Activated naive CD8-positive, alpha-beta T cell treated with anti-CD3 and anti-CD28 coated beads, Interleukin-2, amount 10 ng/mL, durations not matched to agents 7 days and 5 days (primary cell): ENCODE data around the gene ETV2. TPM values are rescaled to one million over a fixed set of nuclear protein-coding genes. Genes with fewer than 3 reads are reported as not detected.
"Not testable (repeated sequence)": the region's sequence is repeated elsewhere in the genome, so short reads cannot be mapped to it uniquely, and the experiment has no call there.

ENCODE experiments used
- ATAC-seq: fragments of 150-1000 bp; cut with Tn5 transposase; one replicate; pipeline ENCODE4 v1.10.0; 2021; ENCODE audit warnings: low read depth, moderate library complexity
- POLR2A ChIA-PET: fragments of 350-600 bp; sonication (Branson Sonifier 250); formaldehyde crosslinking; loops from one replicate; lab custom pipeline; 2021; ENCODE audit warnings: antibody characterized with exemption; lab: Charles Lee
- DNase-seq: peaks from one replicate; pipeline ENCODE4 v3.0.0; 2021
- H3K27ac Mint-ChIP-seq: one replicate; pipeline ENCODE4 v1.8.0; 2022; ENCODE audit warnings: mild to moderate bottlenecking, mixed read lengths
- H3K27me3 Mint-ChIP-seq: one replicate; pipeline ENCODE4 v1.8.0; 2022; ENCODE audit warnings: mild to moderate bottlenecking, moderate library complexity, mixed read lengths
- H3K36me3 Mint-ChIP-seq: one replicate; pipeline ENCODE4 v1.8.0; 2021; ENCODE audit warnings: mild to moderate bottlenecking, mixed read lengths
- H3K4me1 Mint-ChIP-seq: one replicate; pipeline ENCODE4 v1.8.0; 2021; ENCODE audit warnings: mixed read lengths
- H3K4me3 Mint-ChIP-seq: one replicate; pipeline ENCODE4 v1.8.0; 2022; ENCODE audit warnings: mild to moderate bottlenecking, moderate library complexity, mixed read lengths
- H3K9me3 Mint-ChIP-seq: one replicate; pipeline ENCODE4 v1.8.0; 2021; ENCODE audit warnings: mixed read lengths
- total RNA-seq, 2 experiments: library from RNA; stranded (reverse); gene quantifications; one replicate each; pipeline ENCODE4 v1.2.3, GENCODE V29; 2021

ETV2 gene
- 1 to 10 TPM; 1.6 to 1.9 TPM for total RNA-seq

GRCh38 chr19:35641515-35642151 is at the start of gene ETV2:
Gene ETV2 (plus strand): TSS chr19:35641745. CDS start chr19:35642461, 716 bp downstream.
- DNase-seq = peak; percentile 76
- POLR2A ChIA-PET = interaction anchor here (0.6 to 3.6 kb wide), 4 partner anchors 12 to 71 kb away, joined by 3 to 14 read pairs (median 4); no protein-coding TSS in a partner anchor
- ATAC-seq = no peak
- Mint-ChIP-seq H3K27ac (peak within 1 kb of the TSS; percentile 80), H3K36me3 (peaks cover 8% of the 10 kb centered on the region), H3K4me3 (peak within 1 kb of the TSS; percentile 82), H3K27me3 (no peaks in the 10 kb centered on the region), H3K9me3 (no peaks in the 10 kb centered on the region), H3K4me1 (peaks cover 34% of the 10 kb centered on the region)

DNA sequence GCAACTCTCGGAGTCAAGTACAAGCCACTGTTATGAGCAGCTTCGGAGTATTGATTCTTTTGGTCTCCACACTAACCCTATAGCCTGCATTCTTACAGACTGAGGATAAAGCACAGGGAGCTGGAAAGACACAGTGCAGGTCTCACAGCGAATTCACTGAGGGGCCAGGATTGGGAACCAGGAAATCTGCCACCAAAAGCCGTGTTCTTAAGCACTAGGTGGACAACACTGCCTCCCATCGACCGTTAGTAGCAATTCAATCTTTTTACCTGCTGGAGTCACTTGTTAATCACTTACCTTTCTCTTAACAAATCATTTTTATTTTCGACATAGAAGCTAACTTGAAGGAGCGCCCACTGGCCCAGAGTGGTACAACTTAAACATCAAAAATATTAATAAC is 49.3 kb upstream of the ETV2 start:
- DNase-seq (no peak), ATAC-seq (no peak)
- no peak overlapping the region for H3K27ac Mint-ChIP-seq
- no peaks in the 10 kb centered on the region for H3K36me3 Mint-ChIP-seq
- POLR2A ChIA-PET = no interaction called here
- H3K9me3 Mint-ChIP-seq = no peaks in the 10 kb centered on the region
- peaks cover 10% of the 10 kb centered on the region for H3K27me3 Mint-ChIP-seq
- peaks cover 9% of the 10 kb centered on the region for H3K4me1 Mint-ChIP-seq
- no peak overlapping the region for H3K4me3 Mint-ChIP-seq

- H3K27me3 Mint-ChIP-seq = peaks cover 13% of the 10 kb centered on the region
- POLR2A ChIA-PET = interaction anchor here (0.6 kb wide), 1 partner anchor 40 kb away, joined by 6 read pairs; no protein-coding TSS in a partner anchor
- not testable (repeated sequence) for DNase-seq, H3K27ac Mint-ChIP-seq, H3K9me3 Mint-ChIP-seq, H3K4me3 Mint-ChIP-seq, H3K4me1 Mint-ChIP-seq, ATAC-seq, H3K36me3 Mint-ChIP-seq
Observed at GRCh38 chr19:35595026-35595425, 46.5 kb upstream of the ETV2 start.

- Mint-ChIP-seq H3K27ac (no peak overlapping the region), H3K4me1 (peaks cover 9% of the 10 kb centered on the region), H3K36me3 (no peaks in the 10 kb centered on the region), H3K9me3 (no peaks in the 10 kb centered on the region), H3K27me3 (peaks cover 16% of the 10 kb centered on the region), H3K4me3 (no peak overlapping the region)
- ATAC-seq (no peak), DNase-seq (no peak)
- POLR2A ChIA-PET = no interaction called here
Observed at GRCh38 chr19:35595928-35596327, 45.6 kb upstream of the ETV2 start.

DNA sequence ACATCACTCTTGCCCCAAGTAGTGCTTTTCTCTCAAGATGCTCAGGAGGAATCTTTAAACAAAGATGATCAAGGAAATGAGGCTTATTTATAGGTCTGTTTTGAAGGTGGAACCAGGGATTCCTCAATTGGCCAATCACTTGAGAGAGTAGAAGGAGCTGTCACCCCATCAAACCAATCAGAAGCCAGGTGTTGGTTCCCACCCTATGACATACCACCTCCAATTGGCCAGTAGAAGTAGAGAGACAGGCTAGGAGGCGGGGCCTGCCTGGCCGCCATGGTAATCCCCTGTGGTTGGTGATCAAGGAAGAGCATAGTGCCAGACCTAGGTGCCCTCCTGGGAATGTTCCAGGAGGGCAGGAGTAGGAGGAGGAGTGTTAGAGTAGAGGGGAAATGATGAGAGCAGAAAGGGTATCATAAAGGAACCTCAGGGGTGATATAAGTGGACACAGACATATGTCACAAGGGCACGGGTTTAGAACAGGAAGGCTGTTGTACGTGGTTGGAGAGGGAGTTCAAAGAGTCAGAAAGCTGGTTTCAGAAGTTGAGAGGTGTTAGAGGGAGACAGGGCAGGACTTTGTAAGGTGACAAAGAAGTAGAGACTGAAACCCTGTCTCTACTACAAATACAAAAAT is 45.1 kb upstream of the ETV2 start:
- no peaks in the 10 kb centered on the region for H3K36me3 Mint-ChIP-seq
- H3K27me3 Mint-ChIP-seq = peaks cover 17% of the 10 kb centered on the region
- peak; percentile 78 for ATAC-seq
- no peak for DNase-seq
- peaks cover 9% of the 10 kb centered on the region for H3K4me1 Mint-ChIP-seq
- H3K9me3 Mint-ChIP-seq = no peaks in the 10 kb centered on the region
- POLR2A ChIA-PET = interaction anchor here (0.7 to 1.4 kb wide), 4 partner anchors 17 to 63 kb away, joined by 3 to 5 read pairs (median 5); partner anchors contain the start of gene HAUS5
- peak overlapping the region; percentile 21 for H3K27ac Mint-ChIP-seq
- peak overlapping the region; percentile 50 for H3K4me3 Mint-ChIP-seq

GRCh38 chr19:35601971-35602370 is 39.6 kb upstream of the ETV2 start:
- ATAC-seq = no peak
- no peak overlapping the region for H3K27ac Mint-ChIP-seq

DNA sequence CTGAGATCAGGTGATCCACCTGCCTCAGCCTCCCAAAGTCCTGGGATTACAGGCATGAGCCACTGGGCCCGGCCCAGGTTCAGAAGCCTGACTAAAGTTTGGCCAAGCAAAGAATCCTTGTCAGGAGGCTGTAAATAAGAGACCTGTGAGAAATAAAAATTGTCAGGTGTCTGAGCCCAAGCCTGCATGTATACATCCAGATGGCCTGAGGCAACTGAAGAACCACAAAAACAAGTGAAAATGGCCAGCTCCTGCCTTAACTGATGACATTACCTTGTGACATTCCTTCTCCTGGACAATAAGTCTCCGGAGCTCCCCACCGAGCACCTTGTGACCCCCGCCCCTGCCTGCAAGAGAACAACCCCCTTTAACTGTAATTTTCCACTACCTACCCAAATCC is 37.1 kb upstream of the ETV2 start:
- H3K4me1 Mint-ChIP-seq, H3K4me3 Mint-ChIP-seq, H3K27ac Mint-ChIP-seq, ATAC-seq, POLR2A ChIA-PET, DNase-seq, H3K36me3 Mint-ChIP-seq: not testable (repeated sequence)
- peaks cover 10% of the 10 kb centered on the region for H3K9me3 Mint-ChIP-seq
- H3K27me3 Mint-ChIP-seq = peaks cover 10% of the 10 kb centered on the region

More at GRCh38 chr19:35601971-35602370, 39.6 kb upstream of the ETV2 start:
- peaks cover 16% of the 10 kb centered on the region for H3K27me3 Mint-ChIP-seq
- no peak overlapping the region for H3K4me3 Mint-ChIP-seq
- POLR2A ChIA-PET = interaction anchor here (1.1 kb wide), 1 partner anchor 42 kb away, joined by 4 read pairs; no protein-coding TSS in a partner anchor
- H3K4me1 Mint-ChIP-seq = no peaks in the 10 kb centered on the region
- no peak for DNase-seq
- H3K9me3 Mint-ChIP-seq = no peaks in the 10 kb centered on the region
- no peaks in the 10 kb centered on the region for H3K36me3 Mint-ChIP-seq

DNA sequence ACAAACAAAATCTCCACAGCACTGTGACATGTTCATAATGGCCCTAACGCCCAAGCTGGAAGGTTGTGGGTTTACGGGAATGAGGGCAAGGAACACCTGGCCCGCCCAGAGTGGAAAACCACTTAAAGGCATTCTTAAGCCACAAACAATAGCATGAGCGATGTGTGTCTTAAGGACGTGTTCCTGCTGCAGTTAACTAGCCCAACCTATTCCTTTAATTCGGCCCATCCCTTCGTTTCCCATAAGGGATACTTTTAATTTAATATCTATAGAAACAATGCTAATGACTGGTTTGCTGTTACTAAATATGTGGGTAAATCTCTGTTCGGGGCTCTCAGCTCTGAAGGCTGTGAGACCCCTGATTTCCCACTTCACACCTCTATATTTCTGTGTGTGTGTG is 34.4 kb upstream of the ETV2 start:
- H3K27ac Mint-ChIP-seq, ATAC-seq, H3K27me3 Mint-ChIP-seq, POLR2A ChIA-PET, H3K4me3 Mint-ChIP-seq, DNase-seq, H3K36me3 Mint-ChIP-seq: not testable (repeated sequence)
- Mint-ChIP-seq H3K9me3 (peaks cover 10% of the 10 kb centered on the region), H3K4me1 (peaks cover 19% of the 10 kb centered on the region)

DNA sequence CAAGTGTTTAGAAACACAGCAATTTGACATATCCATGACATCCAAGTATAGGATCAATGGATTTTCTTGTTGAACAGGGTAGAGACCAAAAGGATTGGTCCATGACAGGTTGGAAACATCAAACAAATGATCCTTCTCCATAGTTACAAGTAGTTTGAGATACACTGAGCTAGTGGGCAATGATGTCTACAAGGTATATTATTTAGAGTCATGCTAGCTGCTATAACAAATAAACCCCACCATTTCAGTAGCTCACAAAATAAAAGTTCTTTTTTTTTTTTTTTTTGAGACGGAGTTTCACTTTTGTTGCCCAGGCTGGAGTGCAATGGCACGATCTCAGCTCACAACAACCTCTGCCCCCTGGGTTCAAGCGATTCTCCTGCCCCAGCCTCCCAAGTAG is 33.9 kb upstream of the ETV2 start:
- Mint-ChIP-seq H3K27ac (no peak overlapping the region), H3K4me3 (no peak overlapping the region), H3K36me3 (peaks cover 4% of the 10 kb centered on the region), H3K9me3 (peaks cover 10% of the 10 kb centered on the region), H3K27me3 (peaks cover 2% of the 10 kb centered on the region), H3K4me1 (peaks cover 21% of the 10 kb centered on the region)
- ATAC-seq (no peak), DNase-seq (no peak)
- POLR2A ChIA-PET = interaction anchor here (0.5 to 0.7 kb wide), 2 partner anchors 17 to 152 kb away, joined by 3 to 4 read pairs; no protein-coding TSS in a partner anchor

DNA sequence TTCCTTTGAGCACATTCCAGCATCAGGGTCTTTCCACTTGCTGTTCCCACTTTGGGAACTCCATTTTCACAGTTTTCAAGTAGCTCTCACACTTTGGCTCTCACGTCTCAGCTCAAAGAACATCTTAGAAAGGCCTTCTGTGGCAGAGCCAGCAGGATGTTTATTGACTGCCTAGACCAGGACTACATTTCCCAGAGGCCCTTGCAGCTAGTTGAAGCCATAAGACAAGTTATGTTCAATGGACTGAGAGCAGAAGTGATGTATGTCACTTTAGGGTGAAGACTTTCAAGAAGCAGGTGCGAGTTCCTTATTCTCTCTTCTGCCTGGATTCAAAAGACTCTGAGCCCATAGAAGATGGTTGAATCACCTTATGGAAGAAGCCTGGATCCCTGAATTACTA is 33.3 kb upstream of the ETV2 start:
- H3K36me3 Mint-ChIP-seq = peaks cover 4% of the 10 kb centered on the region
- DNase-seq (no peak), ATAC-seq (no peak)
- peaks cover 21% of the 10 kb centered on the region for H3K4me1 Mint-ChIP-seq
- POLR2A ChIA-PET = interaction anchor here (0.5 to 0.7 kb wide), 2 partner anchors 18 to 152 kb away, joined by 3 to 4 read pairs; no protein-coding TSS in a partner anchor
- H3K9me3 Mint-ChIP-seq = peaks cover 10% of the 10 kb centered on the region
- H3K27me3 Mint-ChIP-seq = peaks cover 2% of the 10 kb centered on the region
- H3K4me3 Mint-ChIP-seq = no peak overlapping the region
- H3K27ac Mint-ChIP-seq = peak overlapping the region; percentile 43

- no peaks in the 10 kb centered on the region for H3K27me3 Mint-ChIP-seq
- peaks cover 10% of the 10 kb centered on the region for H3K9me3 Mint-ChIP-seq
- peaks cover 4% of the 10 kb centered on the region for H3K36me3 Mint-ChIP-seq
- DNase-seq (peak; percentile 49), ATAC-seq (peak; percentile 63)
- POLR2A ChIA-PET = interaction anchor here (0.6 to 1.3 kb wide), 4 partner anchors 34 to 263 kb away, joined by 3 to 10 read pairs (median 3); partner anchors contain the start of genes COX6B1 and FFAR1
- peaks cover 26% of the 10 kb centered on the region for H3K4me1 Mint-ChIP-seq
- peak overlapping the region; percentile 74 for H3K27ac Mint-ChIP-seq
- H3K4me3 Mint-ChIP-seq = peak overlapping the region; percentile 37
Observed at GRCh38 chr19:35609851-35610353, 31.6 kb upstream of the ETV2 start.

- Mint-ChIP-seq H3K4me3 (peak overlapping the region; percentile 87), H3K9me3 (peaks cover 8% of the 10 kb centered on the region), H3K27ac (peak overlapping the region; percentile 91), H3K4me1 (peaks cover 29% of the 10 kb centered on the region), H3K27me3 (no peaks in the 10 kb centered on the region), H3K36me3 (peaks cover 10% of the 10 kb centered on the region)
- DNase-seq (no peak), ATAC-seq (no peak)
- POLR2A ChIA-PET = interaction anchor here (0.6 to 2.2 kb wide), 10 partner anchors 10 to 129 kb away, joined by 3 to 21 read pairs (median 4); partner anchors contain the start of gene COX6B1
Observed at GRCh38 chr19:35612224-35612558, 29.4 kb upstream of the ETV2 start.
